OCI-LY3 (cell line): ENCODE measurements around the gene SNN.

Experiments used
- EZH2phosphoT487 ChIP-seq: fragments of 200-600 bp; shearing (Covaris generic); IDR thresholded peaks from 2 replicates; pipeline ENCODE4 v1.6.1; 2018; ENCODE audit warnings: antibody characterized with exemption, mixed run types, low read depth
- TF ChIP-seq, protein P1 (sequence below): fragments of 200-600, 300-600 bp; sonication (generic); IDR thresholded peaks from 2 replicates; pipeline ENCODE4 v1.5.1; 2014; ENCODE audit warnings: antibody characterized with exemption, low read length, low read depth

DNA sequence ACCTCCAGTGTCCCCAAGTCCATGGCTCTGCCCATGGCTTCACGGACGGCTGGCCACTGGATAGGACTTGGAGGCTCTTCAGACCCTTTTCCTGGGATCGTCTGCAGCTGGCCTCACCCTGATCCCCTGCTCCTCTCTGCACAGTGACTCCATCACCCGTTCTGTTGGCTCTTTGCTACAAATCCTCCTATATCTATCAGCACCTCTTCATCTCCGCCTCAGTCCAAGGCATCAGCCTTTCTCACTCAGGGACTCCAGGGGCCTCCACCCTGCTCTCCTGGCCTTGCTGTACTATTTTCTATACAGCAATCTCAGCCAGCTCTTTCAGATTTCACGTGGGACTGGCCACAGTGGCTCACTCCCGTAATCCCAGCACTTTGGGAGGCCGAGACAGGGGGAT, 10.7 kb upstream of the SNN start:
- TF ChIP-seq, protein P1, sequence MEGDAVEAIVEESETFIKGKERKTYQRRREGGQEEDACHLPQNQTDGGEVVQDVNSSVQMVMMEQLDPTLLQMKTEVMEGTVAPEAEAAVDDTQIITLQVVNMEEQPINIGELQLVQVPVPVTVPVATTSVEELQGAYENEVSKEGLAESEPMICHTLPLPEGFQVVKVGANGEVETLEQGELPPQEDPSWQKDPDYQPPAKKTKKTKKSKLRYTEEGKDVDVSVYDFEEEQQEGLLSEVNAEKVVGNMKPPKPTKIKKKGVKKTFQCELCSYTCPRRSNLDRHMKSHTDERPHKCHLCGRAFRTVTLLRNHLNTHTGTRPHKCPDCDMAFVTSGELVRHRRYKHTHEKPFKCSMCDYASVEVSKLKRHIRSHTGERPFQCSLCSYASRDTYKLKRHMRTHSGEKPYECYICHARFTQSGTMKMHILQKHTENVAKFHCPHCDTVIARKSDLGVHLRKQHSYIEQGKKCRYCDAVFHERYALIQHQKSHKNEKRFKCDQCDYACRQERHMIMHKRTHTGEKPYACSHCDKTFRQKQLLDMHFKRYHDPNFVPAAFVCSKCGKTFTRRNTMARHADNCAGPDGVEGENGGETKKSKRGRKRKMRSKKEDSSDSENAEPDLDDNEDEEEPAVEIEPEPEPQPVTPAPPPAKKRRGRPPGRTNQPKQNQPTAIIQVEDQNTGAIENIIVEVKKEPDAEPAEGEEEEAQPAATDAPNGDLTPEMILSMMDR, result no peak
- no peak for TF ChIP-seq EZH2phosphoT487
